Measurements from ENCODE around the gene GOLGA6L7.
"Not testable (repeated sequence)": the region's sequence is repeated elsewhere in the genome, so short reads cannot be mapped to it uniquely, and the experiment has no call there.

The GOLGA6L7 gene

DNA sequence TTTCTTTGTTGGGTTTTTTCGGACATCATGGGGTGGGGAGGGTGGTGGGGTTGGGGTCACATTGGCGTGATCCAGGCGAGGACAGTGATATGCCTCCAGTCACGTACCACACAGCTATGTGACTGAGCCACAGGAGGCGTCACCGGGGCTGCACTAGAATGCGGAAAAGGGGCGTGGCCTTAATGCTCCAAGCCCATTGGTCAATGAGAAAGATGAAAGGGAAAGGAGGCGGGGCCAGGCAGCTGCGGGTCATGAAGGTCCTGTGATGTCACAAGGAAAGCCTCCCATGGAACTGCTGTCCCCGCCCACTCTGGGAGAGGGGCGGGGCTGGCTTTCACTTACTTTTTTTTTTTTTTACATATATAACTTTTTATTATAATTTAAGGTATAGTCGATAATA lies at the start of gene GOLGA6L7:
TSS of gene GOLGA6L7 (minus strand) at position 124 of the 400 bp plus-strand sequence. CDS start at position 29, 95 bp downstream.
- DNase-seq = not testable (repeated sequence)

DNA sequence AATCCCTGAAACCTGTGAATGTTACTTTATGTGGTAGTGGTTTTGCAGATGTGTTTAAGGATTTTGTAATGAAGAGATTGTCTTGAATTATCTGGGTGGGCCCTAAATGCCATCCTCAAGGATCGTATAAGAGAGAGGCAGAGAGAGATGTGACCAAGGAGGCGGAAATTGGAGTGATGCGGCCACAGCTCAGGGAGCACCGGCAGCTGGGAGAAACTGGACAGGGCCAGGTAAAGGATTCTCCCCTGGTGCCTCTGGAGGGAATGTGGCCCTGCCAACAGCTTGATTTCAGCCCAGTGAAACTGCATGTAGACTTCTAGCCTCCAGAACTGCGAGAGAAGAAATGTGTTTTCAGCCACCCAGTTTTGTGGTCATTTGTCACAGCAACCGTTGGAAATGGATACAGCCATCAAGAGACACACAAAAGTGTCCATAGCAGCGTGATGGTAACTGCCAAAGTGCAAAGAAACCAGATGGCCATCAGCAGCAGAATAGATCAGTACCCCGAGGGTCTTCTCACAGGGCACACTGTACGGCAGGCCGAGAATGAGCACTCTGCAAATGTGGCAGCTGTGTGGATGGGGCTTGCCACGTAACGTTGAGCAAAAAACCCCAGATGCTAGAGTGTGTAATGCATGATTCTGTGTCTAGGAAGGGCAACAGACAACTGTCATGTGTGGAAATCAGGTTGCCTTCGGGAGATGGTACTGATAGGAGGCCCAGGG lies 49.6 kb upstream of the GOLGA6L7 start:
- DNase-seq = no peak

DNA sequence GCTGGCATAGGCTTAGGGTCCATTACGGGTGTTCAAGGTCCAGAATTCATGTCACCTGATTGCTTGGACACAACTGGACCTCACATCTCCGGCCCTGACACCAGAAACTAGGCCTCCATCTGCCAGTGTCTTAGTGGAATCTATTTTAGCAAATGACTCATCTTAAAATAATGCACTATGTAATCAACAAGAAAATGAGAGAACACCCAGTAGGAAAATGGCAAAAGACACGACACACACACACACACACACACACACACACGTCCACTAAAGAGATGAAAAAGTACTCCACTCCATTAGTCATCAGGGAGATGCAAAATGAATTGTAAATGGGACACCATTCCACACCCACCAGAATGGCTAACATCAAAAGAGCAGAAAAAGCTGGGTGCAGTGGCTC lies 48.5 kb upstream of the GOLGA6L7 start:
- no peak for DNase-seq

GRCh38 chr15:28895566-28895965 lies 47.1 kb upstream of the GOLGA6L7 start:
- no peak for DNase-seq

GRCh38 chr15:28895146-28895545 lies 46.7 kb upstream of the GOLGA6L7 start:
- DNase-seq = no peak

GRCh38 chr15:28894631-28895030 lies 46.2 kb upstream of the GOLGA6L7 start:
- no peak for DNase-seq

- DNase-seq = no peak
Observed at GRCh38 chr15:28892789-28893610, 44.6 kb upstream of the GOLGA6L7 start.

DNA sequence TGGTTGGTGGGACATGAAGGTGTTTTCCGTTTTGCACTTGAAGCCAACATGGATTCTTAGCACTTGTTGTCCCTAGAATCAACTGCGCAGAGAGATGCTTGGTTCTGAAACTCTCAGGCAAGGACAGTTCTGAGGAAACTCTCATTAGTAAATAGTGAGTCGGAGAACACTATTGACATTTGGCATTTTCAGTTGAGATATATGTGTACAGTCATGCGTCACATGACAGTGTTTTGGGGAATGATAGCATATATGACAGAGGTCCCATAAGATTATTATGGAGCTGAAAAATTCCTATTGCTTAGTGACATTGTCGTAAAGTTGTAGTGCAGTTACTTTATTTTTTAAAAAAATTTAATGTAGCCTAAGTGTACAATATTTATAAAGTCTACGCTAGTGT lies 43.1 kb upstream of the GOLGA6L7 start:
- DNase-seq = no peak

DNA sequence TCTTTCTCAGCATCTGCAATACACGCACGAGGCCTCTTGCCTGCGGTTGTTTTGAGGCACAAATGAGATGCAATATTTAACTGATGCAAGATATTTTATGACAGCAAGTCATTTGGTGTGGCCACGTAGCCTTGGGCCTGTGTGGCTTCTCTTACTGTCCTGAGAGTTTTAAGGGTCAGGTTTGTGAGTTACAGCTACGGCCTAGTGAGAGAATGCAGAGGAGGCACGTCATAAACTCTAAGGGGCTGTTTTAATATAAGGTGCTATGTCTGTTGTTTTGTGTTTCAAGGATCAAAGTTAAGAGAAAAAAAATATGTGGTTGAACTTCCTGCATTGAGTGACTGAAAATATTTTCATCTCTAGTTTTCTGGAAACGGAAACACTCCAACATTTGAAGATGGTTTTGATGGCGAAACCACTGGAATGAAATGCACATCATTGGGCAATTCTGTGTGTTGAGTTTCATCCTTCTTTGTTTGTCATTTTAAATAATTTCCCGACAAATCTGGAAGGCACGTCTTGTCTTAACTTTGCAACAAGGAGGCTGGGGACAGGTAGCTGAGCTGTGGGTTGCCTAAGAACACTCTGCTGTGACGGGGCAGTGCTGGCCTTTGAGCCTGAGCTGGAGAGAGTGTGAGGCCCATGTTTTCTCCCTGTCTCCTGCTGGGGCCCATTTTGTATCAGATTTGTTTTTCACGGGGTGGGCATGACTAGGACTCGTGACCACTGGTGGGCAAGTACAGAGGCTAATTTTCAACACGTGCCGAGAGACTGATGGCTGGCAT lies 42.5 kb upstream of the GOLGA6L7 start:
- no peak for DNase-seq

GRCh38 chr15:28890291-28890690 lies 41.8 kb upstream of the GOLGA6L7 start:
- not testable (repeated sequence) for DNase-seq

DNA sequence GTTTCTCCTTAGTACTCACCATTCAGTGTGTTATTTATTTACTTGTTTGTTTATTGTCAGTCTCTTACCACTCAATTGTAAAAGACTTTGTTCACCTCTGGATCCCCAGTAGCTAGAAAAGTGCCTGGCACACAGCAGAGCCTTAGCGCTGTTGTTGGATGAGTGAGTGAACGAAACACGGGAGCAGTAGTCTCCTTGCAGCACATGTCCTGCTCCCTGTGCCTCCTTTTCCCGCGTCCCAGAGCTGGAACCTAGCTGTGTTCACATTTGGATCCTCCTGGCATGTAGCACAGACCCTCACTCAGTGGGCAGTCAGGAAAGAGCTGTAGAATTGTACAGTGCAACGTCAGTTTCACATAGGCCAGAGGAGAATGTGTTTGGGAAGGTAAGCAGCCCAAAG lies 41.4 kb upstream of the GOLGA6L7 start:
- not testable (repeated sequence) for DNase-seq

GRCh38 chr15:28889346-28889745 lies 40.9 kb upstream of the GOLGA6L7 start:
- DNase-seq = no peak

DNA sequence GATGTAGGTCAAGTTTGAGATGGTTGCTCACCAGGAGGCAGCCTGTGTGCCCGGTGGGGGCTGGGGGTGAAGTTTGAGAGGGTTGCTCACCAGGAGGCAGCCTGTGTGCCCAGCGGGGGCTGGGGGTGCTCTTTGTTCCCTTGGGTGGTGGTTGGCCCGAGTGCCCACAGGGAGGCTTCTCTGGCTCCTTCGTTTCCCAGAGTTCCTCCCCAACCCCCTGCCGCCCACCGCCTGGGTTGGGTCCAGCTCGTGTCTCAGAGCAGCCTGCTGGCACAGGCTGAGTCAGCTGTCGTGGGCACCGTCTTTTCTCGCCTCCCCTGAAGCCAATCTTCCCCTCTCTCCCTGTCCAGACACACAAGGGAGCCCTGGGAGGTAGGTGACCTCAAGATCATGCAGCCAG lies 40.5 kb upstream of the GOLGA6L7 start:
- DNase-seq = no peak

DNA sequence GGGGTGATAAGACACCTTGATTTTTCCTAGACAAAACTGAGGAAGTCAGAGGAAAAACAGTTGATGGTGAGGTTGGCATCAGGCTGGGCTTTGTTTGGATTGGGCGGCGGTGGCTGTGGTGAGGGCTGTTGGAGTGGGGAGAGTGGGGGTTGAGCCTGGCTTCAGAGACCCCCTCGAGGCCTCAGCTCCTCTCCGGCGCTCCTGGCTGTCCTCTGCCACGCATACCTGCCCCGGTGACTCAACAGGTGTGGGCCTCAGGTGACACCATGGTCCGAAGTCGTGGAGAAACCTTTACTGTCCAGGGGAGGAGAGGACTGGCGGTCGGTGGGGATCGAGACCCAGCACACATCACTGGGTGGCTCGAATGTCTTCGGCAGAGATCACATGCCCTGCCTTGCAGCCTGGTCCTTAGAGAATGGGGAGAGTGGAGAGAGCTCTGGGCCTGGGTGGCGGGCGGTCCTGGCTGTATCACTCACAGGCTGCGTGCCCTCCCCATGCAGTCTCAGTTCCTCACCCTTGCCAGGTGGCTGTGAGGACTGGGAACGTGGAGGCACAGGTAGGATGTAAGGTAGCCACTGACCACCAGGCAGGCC lies 40.0 kb upstream of the GOLGA6L7 start:
- no peak for DNase-seq

GRCh38 chr15:28887339-28888174 lies 39.1 kb upstream of the GOLGA6L7 start:
- DNase-seq = no peak

GRCh38 chr15:28886431-28887338 lies 38.2 kb upstream of the GOLGA6L7 start:
- DNase-seq = no peak

DNA sequence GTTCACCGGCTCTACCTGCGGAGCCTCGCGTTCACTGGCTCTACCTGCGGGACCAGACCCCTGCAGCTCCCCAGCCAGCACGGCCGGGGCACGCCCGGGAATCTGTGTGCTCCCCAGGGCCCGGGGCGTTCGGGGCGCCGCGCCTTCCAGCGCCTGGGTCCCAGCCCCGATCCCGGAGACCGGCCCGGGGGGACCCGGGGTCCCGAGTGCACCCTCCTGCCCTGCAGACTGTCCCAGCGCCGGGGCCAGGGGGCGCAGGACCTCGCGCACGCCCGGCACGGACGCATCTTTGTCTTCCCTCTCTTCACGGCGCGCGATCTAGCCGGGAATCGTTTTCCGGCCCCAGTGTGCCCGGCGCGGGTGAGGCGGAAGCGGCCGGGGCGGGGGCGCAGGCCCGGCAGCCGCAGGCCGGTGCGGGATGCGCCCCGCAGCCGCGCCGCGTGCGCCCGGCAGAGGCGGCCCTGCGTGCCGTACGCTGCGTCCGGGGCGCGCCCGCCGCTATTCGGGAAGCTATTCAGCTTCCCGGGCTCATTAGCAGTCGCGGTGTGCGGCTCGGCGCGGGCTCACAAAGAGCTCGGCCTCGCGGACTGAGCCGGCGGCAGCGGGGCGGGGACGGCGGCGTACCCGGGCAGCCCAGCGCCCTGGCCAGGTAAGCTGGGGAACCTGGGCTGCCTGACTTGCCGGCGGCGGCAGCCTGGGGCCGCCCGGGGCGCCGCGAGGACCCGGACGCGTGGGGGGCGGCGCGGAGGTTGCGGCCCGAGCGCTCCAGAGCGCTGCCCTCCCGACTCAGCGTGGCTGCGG lies 37.4 kb upstream of the GOLGA6L7 start, which contains the start of gene APBA2:
TSS of gene APBA2 (plus strand) at position 345 of the 801 bp plus-strand sequence. CDS start 167,911 bp downstream, outside the sequence.
- DNase-seq = peak; percentile 57

DNA sequence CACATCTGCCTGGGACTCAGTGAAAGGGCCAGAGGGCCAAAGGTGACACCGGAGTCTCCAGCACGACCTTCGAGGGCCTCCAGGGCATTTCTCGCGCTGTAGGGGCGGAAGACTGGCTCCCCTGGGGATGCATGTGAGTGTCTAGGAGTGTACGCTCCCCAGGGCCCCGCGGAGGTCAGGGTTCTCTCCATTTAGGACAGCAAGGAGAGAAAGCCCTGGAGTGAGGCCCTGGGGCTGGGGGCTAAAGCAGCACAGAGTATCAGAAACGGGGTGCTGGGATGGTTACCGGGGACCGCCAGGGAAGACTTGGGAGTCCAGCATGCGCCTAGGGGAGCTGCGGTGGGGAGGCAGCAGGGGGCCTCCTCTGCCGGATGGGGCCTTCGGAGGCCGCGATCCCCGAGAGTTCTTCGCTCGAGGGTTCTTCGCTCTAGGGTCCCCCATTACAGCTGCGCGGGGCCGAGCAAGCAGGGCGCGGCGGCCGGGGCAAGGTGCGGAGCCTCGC lies 36.7 kb upstream of the GOLGA6L7 start:
- DNase-seq = no peak

DNA sequence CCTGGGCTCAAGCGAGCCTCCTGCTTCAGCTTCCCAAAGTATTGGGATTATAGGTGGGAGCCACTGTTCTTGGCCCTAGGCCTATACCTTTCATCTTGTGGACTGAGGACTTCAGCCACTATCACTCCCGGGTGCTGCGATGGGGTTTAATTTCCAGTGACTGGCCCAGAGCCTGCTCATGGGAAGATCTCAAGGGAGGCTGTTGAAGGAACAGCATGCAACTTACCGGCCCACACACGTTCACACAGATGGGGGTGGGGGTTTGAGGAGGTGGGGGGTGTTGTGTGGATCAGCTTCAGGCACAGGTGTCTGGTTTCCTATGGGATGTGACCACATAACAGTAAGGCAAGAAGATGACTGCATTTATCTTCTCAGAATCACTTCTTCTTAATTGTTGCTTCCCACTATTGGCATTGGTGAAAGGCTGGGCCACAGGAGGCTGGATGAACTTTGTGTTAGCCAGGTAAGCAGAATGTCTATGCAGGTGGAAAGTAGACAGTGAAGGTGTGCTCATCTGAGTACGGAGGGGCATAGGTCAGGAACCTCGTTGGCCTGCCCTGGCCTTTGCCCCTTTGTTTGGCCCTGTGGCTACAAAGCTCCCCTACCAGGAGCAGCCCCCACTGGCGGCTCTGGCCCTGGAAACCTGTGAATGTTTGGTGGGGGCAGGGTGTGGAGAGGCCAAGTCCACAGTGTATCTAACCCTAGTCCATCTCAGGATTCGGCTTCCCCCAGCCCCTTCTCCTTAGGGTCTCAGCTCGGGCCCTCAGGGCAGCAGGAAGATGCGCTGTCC lies 35.9 kb upstream of the GOLGA6L7 start:
- DNase-seq = no peak
